GM21423 (cell line): Measurements from ENCODE around the gene FHIT.

Source experiments
- ATAC-seq: cut with Tn5 transposase; IDR thresholded peaks from one replicate; pipeline ENCODE4 v1.9.1; 2021; ENCODE audit warnings: mild to moderate bottlenecking, moderate library complexity; ENCODE audit not compliant: unreplicated experiment

Gene FHIT

GRCh38 chr3:60384341-60384740 lies 866.9 kb downstream of the FHIT start:
- no peak for ATAC-seq

- ATAC-seq, result no peak
Observed at GRCh38 chr3:60383345-60383744, 867.9 kb downstream of the FHIT start.

GRCh38 chr3:60366486-60366885 lies 884.8 kb downstream of the FHIT start:
- ATAC-seq, result no peak

GRCh38 chr3:60365360-60365759 lies 885.9 kb downstream of the FHIT start:
- no peak for ATAC-seq

GRCh38 chr3:60364475-60364874 lies 886.8 kb downstream of the FHIT start:
- no peak for ATAC-seq

- no peak for ATAC-seq
Observed at GRCh38 chr3:60363817-60364216, 887.4 kb downstream of the FHIT start.

GRCh38 chr3:60355825-60356224 lies 895.4 kb downstream of the FHIT start:
- ATAC-seq, result no peak

GRCh38 chr3:60351481-60351880 lies 899.8 kb downstream of the FHIT start:
- ATAC-seq, result no peak

GRCh38 chr3:60344340-60344739 lies 906.9 kb downstream of the FHIT start:
- ATAC-seq, result no peak

GRCh38 chr3:60343831-60344230 lies 907.4 kb downstream of the FHIT start:
- no peak for ATAC-seq

GRCh38 chr3:60339304-60339703 lies 911.9 kb downstream of the FHIT start:
- ATAC-seq, result no peak

- ATAC-seq, result no peak
Observed at GRCh38 chr3:60337421-60337820, 913.8 kb downstream of the FHIT start.

- no peak for ATAC-seq
Observed at GRCh38 chr3:60336061-60336460, 915.2 kb downstream of the FHIT start.

- no peak for ATAC-seq
Observed at GRCh38 chr3:60333710-60334109, 917.5 kb downstream of the FHIT start.

GRCh38 chr3:60330107-60330506 lies 921.1 kb downstream of the FHIT start:
- no peak for ATAC-seq

GRCh38 chr3:60325610-60326170 lies 925.6 kb downstream of the FHIT start:
- ATAC-seq, result no peak

GRCh38 chr3:60323651-60324050 lies 927.6 kb downstream of the FHIT start:
- no peak for ATAC-seq

- ATAC-seq, result no peak
Observed at GRCh38 chr3:60323180-60323579, 928.1 kb downstream of the FHIT start.

- ATAC-seq, result no peak
Observed at GRCh38 chr3:60322298-60322856, 928.9 kb downstream of the FHIT start.

GRCh38 chr3:60319179-60319858 lies 931.9 kb downstream of the FHIT start:
- ATAC-seq, result no peak

- no peak for ATAC-seq
Observed at GRCh38 chr3:60316121-60316797, 935.0 kb downstream of the FHIT start.

- no peak for ATAC-seq
Observed at GRCh38 chr3:60313951-60314461, 937.2 kb downstream of the FHIT start.
